ENCODE measurements around the gene NXNL1.

- TF ChIP-seq, protein P1, sequence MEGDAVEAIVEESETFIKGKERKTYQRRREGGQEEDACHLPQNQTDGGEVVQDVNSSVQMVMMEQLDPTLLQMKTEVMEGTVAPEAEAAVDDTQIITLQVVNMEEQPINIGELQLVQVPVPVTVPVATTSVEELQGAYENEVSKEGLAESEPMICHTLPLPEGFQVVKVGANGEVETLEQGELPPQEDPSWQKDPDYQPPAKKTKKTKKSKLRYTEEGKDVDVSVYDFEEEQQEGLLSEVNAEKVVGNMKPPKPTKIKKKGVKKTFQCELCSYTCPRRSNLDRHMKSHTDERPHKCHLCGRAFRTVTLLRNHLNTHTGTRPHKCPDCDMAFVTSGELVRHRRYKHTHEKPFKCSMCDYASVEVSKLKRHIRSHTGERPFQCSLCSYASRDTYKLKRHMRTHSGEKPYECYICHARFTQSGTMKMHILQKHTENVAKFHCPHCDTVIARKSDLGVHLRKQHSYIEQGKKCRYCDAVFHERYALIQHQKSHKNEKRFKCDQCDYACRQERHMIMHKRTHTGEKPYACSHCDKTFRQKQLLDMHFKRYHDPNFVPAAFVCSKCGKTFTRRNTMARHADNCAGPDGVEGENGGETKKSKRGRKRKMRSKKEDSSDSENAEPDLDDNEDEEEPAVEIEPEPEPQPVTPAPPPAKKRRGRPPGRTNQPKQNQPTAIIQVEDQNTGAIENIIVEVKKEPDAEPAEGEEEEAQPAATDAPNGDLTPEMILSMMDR (IDR thresholded peaks at IDR 0.05): no peak
- TF ChIP-seq EP300 (IDR thresholded peaks at IDR 0.05): no peak
Observed at GRCh38 chr19:17506745-17507144, 46.0 kb upstream of the NXNL1 start.
